ENCODE measurements around the gene NOTUM.
"Not testable (repeated sequence)": the region's sequence is repeated elsewhere in the genome, so short reads cannot be mapped to it uniquely, and the experiment has no call there.

DNA sequence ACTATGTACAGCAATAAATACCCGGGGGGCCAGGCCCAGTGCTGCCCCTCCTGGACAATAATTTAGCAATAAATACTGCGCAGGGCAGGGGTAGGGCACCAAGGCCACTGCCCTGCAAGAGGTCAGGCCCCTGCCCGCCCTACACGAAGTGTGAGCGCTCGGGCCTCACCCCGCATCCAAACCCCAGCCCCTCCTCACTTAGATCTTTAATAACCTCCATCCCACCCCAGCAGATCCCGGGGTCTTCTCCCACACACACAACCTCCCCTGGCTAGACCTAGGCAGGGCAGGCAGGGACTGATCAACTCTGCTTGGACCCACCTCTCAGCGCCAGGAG, 42.7 kb downstream of the NOTUM start:
- TF ChIP-seq, protein P1, sequence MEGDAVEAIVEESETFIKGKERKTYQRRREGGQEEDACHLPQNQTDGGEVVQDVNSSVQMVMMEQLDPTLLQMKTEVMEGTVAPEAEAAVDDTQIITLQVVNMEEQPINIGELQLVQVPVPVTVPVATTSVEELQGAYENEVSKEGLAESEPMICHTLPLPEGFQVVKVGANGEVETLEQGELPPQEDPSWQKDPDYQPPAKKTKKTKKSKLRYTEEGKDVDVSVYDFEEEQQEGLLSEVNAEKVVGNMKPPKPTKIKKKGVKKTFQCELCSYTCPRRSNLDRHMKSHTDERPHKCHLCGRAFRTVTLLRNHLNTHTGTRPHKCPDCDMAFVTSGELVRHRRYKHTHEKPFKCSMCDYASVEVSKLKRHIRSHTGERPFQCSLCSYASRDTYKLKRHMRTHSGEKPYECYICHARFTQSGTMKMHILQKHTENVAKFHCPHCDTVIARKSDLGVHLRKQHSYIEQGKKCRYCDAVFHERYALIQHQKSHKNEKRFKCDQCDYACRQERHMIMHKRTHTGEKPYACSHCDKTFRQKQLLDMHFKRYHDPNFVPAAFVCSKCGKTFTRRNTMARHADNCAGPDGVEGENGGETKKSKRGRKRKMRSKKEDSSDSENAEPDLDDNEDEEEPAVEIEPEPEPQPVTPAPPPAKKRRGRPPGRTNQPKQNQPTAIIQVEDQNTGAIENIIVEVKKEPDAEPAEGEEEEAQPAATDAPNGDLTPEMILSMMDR (IDR thresholded peaks at IDR 0.05), result not testable (repeated sequence)
- TF ChIP-seq POLR2A (IDR thresholded peaks at IDR 0.05), result not testable (repeated sequence)
